Hematopoietic multipotent progenitor cell treated with erythropoietin and hydrocortisone succinate and interleukin-3 and kit ligand, for 17 days (in vitro differentiated cells): ENCODE data around the gene GUCA1A.
"Not testable (repeated sequence)": the region's sequence is repeated elsewhere in the genome, so short reads cannot be mapped to it uniquely, and the experiment has no call there.

Source experiments
- DNase-seq: peaks from one replicate; pipeline ENCODE4 v3.0.0-alpha.2; 2015; ENCODE audit warnings: low spot score

The GUCA1A gene

DNA sequence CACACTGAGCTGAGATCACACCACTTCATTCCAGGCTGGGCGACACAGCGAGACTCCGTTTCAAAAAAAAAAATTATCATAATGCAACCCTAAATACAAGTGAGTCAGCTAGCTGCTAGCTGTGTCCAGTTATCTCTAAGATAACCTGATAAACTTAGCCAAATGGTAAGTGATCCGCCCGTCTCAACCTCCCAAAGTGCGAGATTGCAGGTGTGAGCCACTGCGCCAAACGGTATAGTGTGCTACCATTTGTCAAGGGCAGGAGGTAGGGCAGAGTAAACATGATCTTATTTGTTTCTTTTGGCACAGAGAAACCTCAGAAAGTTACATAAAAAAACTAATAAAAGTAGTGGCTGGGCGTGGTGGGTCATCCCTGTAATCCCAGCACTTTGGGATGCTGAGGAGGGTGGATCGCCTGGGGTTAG lies 26.0 kb upstream of the GUCA1A start:
- DNase-seq: no peak

DNA sequence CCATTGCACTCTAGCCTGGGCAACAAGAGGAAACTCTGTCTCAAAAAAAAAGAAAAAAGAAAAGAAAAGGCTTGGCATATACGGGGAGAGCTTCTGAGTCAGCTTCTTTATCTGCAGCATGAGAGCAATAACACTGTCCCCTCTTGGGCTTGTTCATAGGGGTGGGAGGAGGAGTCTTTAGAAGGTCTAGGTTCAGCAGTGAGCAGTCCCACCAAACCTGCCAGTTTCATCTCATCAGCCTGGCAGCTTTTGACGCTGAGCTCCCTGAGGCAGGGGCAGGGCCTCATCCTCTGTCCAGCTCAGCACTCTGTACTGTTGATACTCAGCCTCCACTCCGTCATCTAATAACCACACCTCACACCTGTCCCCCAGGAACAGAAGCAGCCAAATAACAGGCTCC lies 25.1 kb upstream of the GUCA1A start:
- no peak for DNase-seq

DNA sequence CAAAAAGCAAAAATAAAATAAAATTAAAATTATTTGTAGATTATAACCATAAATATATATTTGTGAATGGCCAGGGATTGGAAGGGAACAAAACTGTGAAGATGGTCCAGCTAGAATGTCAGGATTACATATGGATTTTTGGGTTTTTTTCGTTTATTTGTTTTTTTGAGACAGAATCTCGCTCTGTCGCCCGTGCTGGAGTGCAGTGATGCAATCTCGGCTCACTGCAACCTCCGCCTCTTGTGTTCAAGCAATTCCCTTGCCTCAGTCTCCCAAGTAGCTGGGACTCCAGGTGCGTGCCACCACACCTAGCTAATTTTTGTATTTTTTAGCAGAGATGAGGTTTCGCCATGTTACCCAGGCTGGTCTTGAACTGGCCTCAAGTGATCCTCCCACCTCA lies 22.9 kb upstream of the GUCA1A start:
- no peak for DNase-seq

DNA sequence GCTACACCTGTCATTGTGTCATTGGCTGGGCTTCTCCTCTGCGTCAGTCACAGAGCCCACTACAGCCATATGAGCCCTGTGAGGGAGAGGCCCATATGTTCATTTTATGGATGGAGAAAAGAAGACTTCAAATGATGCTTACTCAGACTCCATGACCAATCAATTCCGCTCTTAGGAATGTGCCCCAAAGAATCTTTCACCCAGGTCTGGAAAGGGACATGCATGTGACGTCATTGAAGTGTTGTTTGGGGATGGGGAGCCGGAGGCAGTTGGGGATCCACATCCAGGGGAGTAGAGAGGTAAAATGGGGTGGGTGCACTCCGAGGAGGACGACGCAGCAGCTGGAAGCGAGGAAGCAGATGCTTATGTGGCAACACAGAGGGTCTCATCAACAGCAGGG lies 21.1 kb upstream of the GUCA1A start:
- no peak for DNase-seq

GRCh38 chr6:42152528-42153213 lies 20.5 kb upstream of the GUCA1A start:
- not testable (repeated sequence) for DNase-seq

DNA sequence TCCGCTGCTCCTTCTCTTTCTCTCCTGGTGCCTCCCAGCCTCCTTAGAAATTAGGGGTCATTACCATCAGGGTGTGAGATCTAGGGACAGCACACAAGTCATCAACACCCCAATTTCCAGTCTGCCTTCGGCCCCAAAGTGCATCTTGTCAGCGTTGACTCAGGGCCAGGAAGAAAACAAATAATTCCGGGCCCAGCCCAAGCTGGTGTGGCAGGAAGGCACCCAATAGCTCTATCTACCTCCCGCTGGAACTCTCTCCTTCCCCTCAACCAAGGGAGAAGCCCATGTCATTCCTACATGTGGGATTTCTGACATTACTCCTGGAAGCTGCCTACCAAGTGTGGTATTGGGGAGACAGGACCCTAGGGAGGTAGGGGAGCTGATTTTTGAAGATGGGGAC lies 19.2 kb upstream of the GUCA1A start:
- DNase-seq: no peak

- DNase-seq: no peak
Measured at GRCh38 chr6:42154461-42155209, 18.5 kb upstream of the GUCA1A start.

DNA sequence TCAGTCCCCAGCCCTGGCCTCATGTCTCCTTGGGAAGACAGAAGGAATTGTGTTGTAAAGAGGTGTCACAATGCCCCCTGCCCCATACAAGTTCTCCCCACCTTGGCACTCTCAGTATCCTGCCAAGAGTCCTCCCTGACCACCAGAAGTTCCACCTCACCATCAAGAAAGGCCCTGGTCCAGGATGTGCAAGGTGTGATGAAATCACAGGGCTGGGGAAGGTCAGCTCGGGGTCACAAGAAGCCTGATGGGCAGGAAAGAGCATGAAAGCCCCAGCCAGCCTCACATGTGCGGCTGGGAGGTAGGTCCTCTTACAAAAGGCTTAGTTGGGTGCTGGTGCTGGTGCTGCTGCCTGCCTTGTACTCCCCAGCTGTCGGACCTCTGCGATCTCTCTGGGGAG lies 17.9 kb upstream of the GUCA1A start:
- no peak for DNase-seq

- DNase-seq: no peak
Measured at GRCh38 chr6:42156638-42157037, 16.5 kb upstream of the GUCA1A start.

- DNase-seq: no peak
Measured at GRCh38 chr6:42158011-42158410, 15.2 kb upstream of the GUCA1A start.

- no peak for DNase-seq
Measured at GRCh38 chr6:42158631-42159030, 14.5 kb upstream of the GUCA1A start.

DNA sequence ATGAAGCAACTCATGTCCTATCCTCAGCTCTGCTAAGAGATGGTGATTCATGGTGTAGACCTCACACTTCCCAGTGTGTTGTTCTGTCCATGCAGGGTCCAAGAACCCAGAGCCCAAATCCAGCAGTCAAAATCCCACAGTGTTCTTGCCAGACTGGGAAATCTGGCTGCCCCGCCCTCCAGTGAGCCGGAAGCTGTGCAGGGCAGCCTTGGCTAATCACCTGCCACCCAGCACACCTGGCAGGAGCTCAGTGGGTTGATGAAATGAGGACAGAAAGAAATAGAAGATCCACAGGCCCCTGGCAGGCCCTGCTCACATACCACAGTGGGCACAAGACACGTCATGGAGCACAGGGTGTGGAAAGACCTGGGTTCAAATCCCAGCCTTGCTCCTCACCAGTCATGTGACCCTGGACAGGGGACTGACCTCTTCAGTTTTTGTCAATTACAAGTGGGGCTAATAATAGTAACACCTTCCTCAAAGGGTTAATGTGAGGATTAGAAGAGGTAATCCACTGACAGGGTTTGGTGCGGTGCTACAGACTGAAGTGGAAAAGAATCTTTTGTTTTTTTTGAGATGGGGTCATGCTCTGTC lies 13.6 kb upstream of the GUCA1A start:
- no peak for DNase-seq

DNA sequence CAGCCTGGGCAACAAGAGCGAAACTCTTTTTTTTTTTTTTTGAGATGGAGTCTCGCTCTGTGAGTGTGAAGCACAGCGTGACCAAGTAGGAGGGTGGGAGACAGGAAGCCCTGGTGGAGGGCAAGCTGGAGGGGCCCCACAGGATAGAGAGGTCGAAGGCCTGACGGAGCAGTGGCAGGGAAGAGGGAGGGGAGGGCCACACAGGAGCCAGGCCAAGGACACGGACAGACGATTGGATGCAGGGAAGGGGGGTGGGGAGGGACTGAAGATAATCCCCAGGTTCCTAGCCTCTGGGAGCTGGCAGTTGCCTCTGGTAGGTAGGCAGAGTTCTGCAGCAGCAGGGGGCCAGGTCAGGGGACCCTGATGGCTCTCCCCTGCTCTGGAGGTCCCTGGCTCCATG lies 10.8 kb upstream of the GUCA1A start:
- no peak for DNase-seq

- DNase-seq: no peak
Measured at GRCh38 chr6:42162812-42163211, 10.4 kb upstream of the GUCA1A start.

DNA sequence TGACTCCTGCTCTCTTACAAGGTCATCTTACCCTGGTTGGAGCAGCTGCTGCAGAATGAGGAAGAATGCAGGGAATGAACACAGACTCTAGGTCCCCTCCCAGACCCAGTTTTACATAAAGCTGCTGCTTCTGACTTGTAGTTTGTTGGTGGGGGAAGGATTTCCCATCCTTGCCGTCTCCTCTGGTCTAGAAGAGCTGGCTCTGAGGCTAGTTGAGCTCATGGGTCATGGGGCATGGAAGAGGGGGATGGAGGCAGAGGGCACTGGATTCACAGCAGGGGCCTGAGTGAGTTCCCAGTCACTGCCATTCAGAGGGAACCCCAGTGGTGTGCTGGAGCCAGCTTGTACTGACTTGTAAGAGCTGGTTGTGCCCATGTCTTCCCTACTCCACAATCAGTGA lies 9.2 kb upstream of the GUCA1A start:
- no peak for DNase-seq

- no peak for DNase-seq
Measured at GRCh38 chr6:42165016-42165415, 8.1 kb upstream of the GUCA1A start.

- DNase-seq: peak; percentile 78
Measured at GRCh38 chr6:42166444-42167141, 6.6 kb upstream of the GUCA1A start.

- no peak for DNase-seq
Measured at GRCh38 chr6:42168650-42169049, 4.5 kb upstream of the GUCA1A start.

- not testable (repeated sequence) for DNase-seq
Measured at GRCh38 chr6:42169780-42170179, 3.4 kb upstream of the GUCA1A start.

GRCh38 chr6:42171813-42172581 lies 1.2 kb upstream of the GUCA1A start:
- DNase-seq: no peak

- DNase-seq: no peak
Measured at GRCh38 chr6:42175860-42176259, 2.7 kb downstream of the GUCA1A start.

DNA sequence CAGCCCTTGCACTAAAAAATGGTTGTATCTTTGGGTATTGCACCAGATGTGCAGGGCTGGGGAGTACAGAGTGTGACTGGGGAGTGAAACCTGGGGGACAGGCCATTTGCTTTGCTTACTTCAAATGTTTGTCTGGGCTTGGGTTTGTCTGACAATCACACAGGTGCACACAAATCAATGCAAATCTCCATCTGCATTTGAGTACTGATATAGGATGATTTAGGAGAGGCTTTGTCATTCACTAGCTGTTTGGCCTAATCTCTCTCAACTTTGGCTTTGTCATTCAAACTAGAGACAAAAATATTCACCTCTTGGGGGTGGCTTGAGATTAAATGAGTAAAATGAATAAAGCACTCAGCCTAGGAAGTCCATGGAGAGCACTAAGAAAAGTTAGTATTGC lies 3.8 kb downstream of the GUCA1A start:
- no peak for DNase-seq
